T-helper 2 cell treated with Interferon-gamma antibody and Interleukin-4, amounts not matched to agents 5 μg/mL and 100 μg/mL, for 36 hours (primary cell): ENCODE data around the gene DPH1.
"Not testable (repeated sequence)": the region's sequence is repeated elsewhere in the genome, so short reads cannot be mapped to it uniquely, and the experiment has no call there.

Experiments
- DNase-seq: peaks from one replicate; pipeline ENCODE4 v3.0.0; 2021; ENCODE audit warnings: low spot score
- H3K27ac Mint-ChIP-seq: one replicate; pipeline ENCODE4 v1.8.0; 2021; ENCODE audit warnings: mild to moderate bottlenecking, mixed read lengths
- H3K27me3 Mint-ChIP-seq: one replicate; pipeline ENCODE4 v1.8.0; 2021; ENCODE audit warnings: low read depth, mixed read lengths
- H3K36me3 Mint-ChIP-seq: one replicate; pipeline ENCODE4 v1.8.0; 2021; ENCODE audit warnings: low read depth, mixed read lengths
- H3K4me1 Mint-ChIP-seq: one replicate; pipeline ENCODE4 v1.8.0; 2021; ENCODE audit warnings: low read depth, mixed read lengths
- H3K4me3 Mint-ChIP-seq: one replicate; pipeline ENCODE4 v1.8.0; 2022; ENCODE audit warnings: mild to moderate bottlenecking, moderate library complexity, mixed read lengths
- H3K9me3 Mint-ChIP-seq: one replicate; pipeline ENCODE4 v1.8.0; 2021; ENCODE audit warnings: mixed read lengths

The DPH1 gene

DNA sequence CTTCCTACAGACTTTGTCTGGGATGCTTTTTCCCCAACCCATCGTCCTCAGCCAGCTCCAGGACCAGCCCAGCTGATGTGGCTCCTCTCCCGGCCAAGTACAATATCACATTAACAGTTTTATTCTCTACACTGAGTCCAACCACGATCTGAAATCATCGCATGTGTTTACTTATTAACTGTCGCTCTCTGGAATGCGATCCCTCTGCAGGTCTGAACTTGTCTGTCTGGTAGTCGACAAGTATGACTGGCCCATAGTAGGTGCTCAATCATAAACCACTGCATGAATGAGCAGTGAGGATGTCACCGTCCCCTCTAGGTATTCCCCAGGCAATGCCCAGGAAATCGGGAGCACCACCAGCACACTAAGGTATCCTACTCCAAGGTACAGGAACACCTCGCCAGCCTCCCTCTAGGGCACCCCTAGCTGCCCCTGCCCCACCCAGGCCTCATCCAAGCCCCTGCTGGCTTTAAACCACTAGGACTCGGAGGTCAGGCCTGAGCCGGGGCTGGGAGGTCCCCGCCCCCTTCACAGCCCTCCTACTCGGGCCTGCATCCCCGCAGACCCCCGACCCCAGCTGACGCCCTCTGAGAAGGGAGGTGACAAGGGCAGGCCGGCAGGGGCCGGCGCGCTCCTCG is 32.5 kb upstream of the DPH1 start:
- Mint-ChIP-seq H3K27me3 (peaks cover 44% of the 10 kb centered on the region), H3K9me3 (no peaks in the 10 kb centered on the region), H3K4me3 (no peak overlapping the region), H3K36me3 (no peaks in the 10 kb centered on the region), H3K4me1 (no peaks in the 10 kb centered on the region), H3K27ac (no peak overlapping the region)
- DNase-seq: no peak

DNA sequence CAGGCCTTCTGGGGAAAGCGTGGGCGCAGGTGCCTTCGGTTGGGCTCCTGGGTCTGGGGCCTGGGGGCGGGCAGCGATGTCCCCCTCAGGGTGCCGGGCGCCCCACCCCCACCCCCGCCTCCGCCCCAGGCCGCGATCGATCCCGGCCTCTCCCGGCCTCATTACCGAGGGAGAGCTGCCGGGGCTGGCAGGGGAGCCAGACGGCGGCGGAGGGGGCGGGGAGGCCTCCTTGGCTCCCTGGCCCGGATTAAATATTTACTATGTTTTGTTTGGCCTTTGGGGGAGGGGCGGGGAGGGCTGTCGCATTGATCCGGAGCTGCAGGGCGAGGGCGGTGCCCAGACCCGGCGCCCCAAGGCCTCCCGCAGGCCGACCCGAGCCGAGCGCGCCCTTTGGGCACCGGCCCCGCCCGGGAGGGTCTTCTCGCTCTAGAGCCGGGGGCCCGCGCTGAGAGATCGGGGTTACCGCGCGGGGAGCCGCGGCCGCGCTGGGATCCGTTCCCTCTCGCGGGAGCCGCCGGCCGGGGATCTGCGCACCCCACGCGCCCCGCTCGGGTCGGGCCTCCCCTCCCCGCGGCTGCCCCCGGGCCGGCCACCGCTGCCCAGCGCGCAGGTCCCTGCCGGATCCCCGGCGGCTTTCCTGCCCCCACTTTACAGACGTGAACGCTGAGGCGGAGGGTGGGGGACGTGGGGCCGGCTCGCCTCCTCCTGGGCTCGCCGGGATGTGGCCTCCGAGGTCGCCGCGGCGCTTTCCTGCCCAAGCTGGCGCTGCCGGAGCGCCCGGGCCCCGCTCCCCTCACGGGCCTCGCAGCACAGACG is 31.8 kb upstream of the DPH1 start:
- no peak overlapping the region for H3K4me3 Mint-ChIP-seq
- H3K36me3 Mint-ChIP-seq: no peaks in the 10 kb centered on the region
- no peaks in the 10 kb centered on the region for H3K4me1 Mint-ChIP-seq
- peaks cover 44% of the 10 kb centered on the region for H3K27me3 Mint-ChIP-seq
- DNase-seq: no peak
- no peaks in the 10 kb centered on the region for H3K9me3 Mint-ChIP-seq
- no peak overlapping the region for H3K27ac Mint-ChIP-seq

DNA sequence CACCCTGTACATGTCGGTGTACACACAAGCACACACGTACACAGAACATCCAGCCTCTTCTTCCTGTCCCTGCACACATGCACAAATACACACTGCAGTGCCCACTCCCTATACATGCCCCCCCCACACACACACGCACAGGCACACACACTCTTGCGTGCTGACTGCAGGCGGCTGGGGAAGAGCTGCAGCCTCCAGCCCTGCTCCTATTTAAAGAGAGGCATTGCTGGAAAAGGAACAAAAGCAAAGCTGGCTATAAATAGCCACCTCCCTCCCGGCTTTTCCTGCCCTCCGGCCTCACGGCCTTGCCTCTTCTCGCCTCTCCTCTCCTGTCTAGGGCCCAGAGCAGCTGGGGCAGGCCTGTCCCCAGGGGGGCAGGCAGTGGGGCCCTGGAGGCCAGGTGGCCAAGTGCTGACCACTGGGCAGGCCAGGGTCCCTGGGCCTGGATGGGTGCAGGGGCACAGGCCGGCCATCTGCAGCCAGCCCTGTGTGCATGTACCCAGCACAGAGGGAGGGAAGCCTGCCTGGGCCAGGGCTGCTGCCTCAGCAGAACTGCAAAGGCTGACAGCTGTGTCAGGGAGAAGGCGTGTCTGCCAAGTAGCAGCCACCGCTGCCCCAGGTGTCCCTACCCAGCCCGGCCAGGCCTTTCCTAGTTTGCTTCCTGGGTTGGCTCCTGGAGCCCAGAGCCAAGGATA is 30.2 kb upstream of the DPH1 start:
- Mint-ChIP-seq H3K27ac (no peak overlapping the region), H3K27me3 (peaks cover 41% of the 10 kb centered on the region), H3K4me1 (no peaks in the 10 kb centered on the region), H3K36me3 (no peaks in the 10 kb centered on the region), H3K9me3 (no peaks in the 10 kb centered on the region), H3K4me3 (no peak overlapping the region)
- DNase-seq: no peak

DNA sequence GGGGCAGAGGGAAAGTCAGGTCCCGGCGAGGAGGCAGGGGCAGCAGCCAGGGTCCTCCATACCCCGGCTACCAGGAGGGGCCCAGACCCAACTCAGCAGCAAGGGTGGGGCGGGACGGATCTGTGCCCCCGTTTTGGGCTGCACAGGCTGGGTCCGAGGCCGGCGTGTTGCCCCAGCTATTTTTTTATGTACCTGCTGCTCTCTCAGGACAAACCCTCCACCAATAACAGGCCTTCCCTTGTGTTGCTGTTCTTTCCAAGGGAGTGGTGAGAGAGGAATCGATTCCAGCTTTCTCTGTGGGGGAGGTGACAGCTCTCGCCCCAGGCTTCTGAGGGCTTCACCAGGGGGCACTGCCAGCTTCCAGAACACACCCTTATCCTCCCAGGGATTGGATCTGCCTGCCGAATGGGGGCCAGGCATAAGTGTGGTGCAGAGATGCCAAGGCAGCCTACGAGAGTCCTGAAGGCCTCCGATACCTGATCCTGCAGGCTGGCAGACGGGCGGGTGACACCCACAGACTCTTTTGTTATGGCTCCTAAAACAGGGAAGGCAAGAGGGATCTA is 27.1 kb upstream of the DPH1 start:
- Mint-ChIP-seq H3K27ac (no peak overlapping the region), H3K27me3 (peaks cover 16% of the 10 kb centered on the region), H3K36me3 (no peaks in the 10 kb centered on the region), H3K4me3 (no peak overlapping the region), H3K9me3 (no peaks in the 10 kb centered on the region), H3K4me1 (no peaks in the 10 kb centered on the region)
- DNase-seq: no peak

DNA sequence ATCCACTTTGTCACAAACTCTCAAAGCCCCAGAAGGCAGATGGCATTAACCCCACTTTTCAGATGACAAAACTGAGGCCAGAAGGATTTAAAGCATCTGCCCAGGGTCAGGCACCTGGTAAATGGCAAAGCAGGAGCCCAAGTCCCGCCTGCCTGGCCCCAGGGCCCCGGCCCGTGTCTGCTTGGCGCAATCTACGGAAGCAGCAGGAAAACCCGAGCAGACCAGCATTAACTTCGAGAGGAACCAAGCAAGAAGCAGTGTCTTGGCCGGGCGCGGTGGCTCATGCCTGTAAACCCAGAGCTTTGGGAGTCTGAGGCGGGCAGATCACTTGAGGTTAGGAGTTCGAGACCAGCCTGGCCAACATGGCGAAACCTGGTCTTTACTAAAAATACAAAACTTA is 26.4 kb upstream of the DPH1 start:
- Mint-ChIP-seq H3K4me1 (no peaks in the 10 kb centered on the region), H3K36me3 (no peaks in the 10 kb centered on the region), H3K9me3 (no peaks in the 10 kb centered on the region), H3K27me3 (peaks cover 16% of the 10 kb centered on the region), H3K27ac (no peak overlapping the region), H3K4me3 (no peak overlapping the region)
- no peak for DNase-seq

DNA sequence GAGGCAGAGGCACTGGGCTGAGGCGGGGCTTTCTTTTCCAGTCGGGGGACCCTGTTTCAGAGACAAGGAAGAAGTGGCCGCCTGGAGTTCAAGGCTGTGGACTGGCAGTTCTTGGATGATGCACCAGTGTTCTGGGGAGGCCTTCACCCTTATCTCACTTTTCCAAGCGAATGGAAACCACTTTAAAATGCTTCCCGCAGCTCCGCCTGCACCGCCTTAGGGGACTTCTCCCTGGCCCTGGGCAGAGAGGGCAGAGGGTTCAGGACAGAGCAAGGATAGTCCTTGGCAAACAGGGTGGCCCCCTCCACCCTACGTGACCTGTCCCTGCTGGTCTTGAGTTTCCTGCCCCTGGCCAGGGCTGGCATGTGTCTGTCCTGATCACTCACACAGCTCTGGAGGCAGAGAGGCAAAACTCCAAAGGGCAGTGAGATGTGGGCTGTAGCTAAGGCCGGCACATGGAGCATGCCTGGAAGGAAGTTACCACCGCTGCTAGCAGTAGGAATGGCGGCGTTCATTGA is 25.5 kb upstream of the DPH1 start:
- Mint-ChIP-seq H3K27ac (no peak overlapping the region), H3K36me3 (no peaks in the 10 kb centered on the region), H3K4me3 (no peak overlapping the region), H3K9me3 (no peaks in the 10 kb centered on the region), H3K4me1 (no peaks in the 10 kb centered on the region), H3K27me3 (peaks cover 9% of the 10 kb centered on the region)
- no peak for DNase-seq

DNA sequence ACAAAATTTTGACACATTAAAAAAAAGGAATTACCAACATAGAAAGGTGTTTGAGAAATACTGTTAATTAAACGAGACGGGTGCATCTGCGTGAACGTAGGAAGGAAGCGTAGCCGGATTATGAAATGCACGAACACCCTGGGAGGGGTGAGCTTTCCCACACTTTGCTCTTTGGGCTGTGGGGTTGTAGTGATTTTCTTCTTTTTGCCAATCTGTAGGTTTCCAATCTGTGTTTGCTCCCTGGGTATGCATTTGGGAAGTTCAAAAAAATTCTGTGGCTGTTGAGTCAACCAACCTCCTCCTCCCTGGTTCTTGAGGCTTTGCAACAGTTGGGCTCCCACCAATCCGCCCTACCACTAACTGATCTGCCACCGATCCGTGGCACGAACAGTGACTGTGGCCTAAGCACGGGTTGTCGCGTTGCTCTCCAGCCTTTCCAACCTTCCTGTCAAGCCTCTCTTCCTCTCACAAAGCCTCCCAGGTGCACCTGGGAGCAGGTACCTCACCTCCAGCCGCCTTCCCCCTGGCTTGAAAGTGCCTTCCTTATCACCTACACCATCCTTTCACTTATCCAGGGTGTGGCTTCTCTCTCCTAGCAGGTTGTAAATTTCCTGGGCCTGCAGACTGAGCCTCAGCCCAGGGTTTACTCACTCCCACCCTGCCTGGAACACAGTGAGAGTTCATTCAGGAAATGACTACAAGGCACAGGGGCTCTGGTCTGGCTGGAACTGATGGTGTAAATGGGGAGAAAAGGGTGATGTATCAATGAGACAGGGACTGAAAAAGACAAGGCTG is 21.4 kb upstream of the DPH1 start:
- peaks cover 10% of the 10 kb centered on the region for H3K27me3 Mint-ChIP-seq
- DNase-seq: no peak
- H3K4me1 Mint-ChIP-seq: peaks cover 3% of the 10 kb centered on the region
- no peak overlapping the region for H3K4me3 Mint-ChIP-seq
- no peaks in the 10 kb centered on the region for H3K9me3 Mint-ChIP-seq
- H3K36me3 Mint-ChIP-seq: no peaks in the 10 kb centered on the region
- peak overlapping the region; percentile 37 for H3K27ac Mint-ChIP-seq

DNA sequence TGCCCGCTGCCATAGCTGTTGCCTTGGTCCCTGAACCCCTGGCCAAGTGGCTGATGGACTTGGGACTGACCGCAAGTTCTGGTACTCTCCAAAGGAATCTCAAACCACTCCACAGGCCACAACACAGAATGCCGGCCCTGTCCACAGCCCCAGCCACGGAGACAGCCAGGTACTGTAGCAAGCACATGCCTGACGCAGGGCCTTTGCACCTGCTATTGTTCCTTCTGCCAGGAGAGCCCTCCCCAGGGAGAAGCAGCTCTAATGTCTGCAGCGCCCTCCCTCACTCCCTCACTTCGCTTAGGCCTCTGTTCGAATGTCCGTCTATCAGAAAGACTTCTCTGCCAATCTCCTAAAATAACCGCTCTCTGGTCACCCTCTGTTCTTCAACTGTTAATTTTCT is 20.2 kb upstream of the DPH1 start:
- no peaks in the 10 kb centered on the region for H3K9me3 Mint-ChIP-seq
- DNase-seq: no peak
- H3K4me1 Mint-ChIP-seq: peaks cover 3% of the 10 kb centered on the region
- H3K27ac Mint-ChIP-seq: no peak overlapping the region
- H3K36me3 Mint-ChIP-seq: no peaks in the 10 kb centered on the region
- peaks cover 12% of the 10 kb centered on the region for H3K27me3 Mint-ChIP-seq
- no peak overlapping the region for H3K4me3 Mint-ChIP-seq

DNA sequence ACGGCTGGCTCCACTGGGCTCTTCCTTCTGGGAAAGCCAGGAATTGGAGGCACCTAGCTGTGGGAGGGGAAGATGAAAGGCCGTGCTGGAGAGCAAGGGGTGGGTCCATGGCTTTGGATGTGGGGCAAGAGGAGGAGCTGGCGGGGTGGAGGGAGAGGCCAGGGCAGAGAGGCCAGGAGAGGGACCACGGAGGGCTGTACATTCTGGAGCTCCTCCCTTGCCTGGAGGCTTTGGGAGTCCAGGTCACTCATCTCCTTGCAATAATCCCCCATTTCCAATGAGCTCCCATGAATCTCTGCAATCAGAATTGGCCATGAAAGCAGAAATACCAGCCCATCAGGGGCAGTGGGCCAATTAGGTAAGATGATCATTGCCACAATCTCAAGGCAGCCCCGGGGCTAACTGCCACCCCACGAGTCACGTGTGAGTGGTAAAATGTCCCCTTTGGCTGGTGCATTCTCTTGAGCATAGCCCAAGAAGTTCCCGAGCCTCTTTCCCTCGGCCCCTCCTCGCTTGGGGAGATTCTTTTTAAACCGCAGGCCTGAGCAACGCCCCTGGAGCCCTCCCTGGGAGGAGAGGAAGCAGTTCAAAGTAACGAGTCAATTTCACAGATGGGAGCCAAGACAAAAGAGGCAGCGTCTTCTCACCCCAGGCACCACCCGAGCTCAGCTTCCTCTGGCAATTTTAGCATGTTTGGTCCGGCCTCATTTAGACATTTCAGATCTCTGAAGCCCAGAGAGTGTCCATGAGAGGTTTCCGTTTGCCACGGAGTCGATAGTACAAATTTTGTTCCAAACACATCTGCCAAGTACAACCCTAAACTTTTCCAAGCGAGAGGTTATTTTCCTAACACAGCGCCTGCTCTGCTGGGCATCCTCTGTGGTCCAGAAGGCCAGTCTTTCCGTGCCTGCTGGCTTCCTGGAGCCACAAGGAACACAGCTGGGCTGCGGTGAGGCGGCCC is 18.3 kb upstream of the DPH1 start:
- no peak for DNase-seq
- Mint-ChIP-seq H3K36me3 (no peaks in the 10 kb centered on the region), H3K9me3 (no peaks in the 10 kb centered on the region), H3K27me3 (peaks cover 14% of the 10 kb centered on the region), H3K4me1 (peaks cover 3% of the 10 kb centered on the region), H3K27ac (no peak overlapping the region), H3K4me3 (no peak overlapping the region)

DNA sequence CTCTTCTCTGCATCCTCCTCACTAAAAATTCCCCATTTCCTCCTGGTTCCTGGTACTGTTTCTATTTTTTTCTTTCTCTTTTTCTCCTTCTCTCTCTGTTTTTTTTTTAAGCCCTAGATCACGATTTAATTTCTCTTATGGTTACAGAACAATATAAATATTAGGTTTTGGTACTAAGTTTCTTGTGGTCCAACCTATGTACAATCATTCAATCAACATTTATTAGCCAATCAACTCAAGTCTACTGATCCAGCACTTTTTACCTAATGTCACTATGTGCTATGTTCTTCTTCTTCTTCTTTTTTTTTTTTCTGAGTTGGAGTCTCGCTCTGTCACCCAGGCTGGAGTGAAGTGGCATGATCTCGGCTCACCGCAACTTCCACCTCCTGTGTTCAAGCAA is 17.5 kb upstream of the DPH1 start:
- Mint-ChIP-seq H3K27me3 (peaks cover 14% of the 10 kb centered on the region), H3K27ac (no peak overlapping the region), H3K36me3 (no peaks in the 10 kb centered on the region)

DNA sequence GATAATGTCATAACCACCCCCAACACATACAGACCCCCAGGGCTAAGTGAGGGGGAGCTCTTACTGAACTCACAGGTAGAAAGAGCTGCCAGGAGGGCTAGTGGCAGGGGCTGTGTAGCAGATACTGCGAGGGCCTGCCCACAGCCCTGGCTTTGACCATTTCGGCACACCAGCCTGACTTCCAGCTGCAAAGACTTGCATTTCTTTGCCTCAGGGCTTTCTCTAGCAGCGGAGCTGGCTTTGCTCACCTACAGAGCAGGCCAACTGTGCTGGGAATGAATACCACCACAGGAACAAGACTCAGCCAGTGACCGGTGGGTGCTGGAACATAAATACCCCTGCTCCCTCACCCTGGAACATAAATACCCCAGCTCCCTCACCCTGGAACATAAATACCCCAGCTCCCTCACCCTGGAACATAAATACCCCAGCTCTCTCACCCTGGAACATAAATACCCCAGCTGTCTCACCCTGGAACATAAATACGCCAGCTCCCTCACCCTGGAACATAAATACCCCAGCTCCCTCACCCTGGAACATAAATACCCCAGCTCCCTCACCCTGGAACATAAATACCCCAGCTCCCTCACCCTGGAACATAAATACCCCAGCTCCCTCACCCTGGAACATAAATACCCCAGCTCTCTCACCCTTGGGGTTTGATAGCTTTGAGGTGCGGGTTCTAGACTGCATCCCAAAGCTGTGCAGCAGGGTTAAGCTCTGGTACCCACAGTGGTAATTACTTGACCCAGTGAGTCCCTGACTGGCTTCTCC is 16.5 kb upstream of the DPH1 start:
- not testable (repeated sequence) for H3K27ac Mint-ChIP-seq, DNase-seq, H3K4me1 Mint-ChIP-seq, H3K9me3 Mint-ChIP-seq, H3K4me3 Mint-ChIP-seq, H3K36me3 Mint-ChIP-seq
- peaks cover 20% of the 10 kb centered on the region for H3K27me3 Mint-ChIP-seq

More for the DNA sequence above, 17.5 kb upstream of the DPH1 start:
- H3K9me3 Mint-ChIP-seq: no peaks in the 10 kb centered on the region
- DNase-seq: no peak
- H3K4me1 Mint-ChIP-seq: peaks cover 3% of the 10 kb centered on the region
- H3K4me3 Mint-ChIP-seq: no peak overlapping the region

DNA sequence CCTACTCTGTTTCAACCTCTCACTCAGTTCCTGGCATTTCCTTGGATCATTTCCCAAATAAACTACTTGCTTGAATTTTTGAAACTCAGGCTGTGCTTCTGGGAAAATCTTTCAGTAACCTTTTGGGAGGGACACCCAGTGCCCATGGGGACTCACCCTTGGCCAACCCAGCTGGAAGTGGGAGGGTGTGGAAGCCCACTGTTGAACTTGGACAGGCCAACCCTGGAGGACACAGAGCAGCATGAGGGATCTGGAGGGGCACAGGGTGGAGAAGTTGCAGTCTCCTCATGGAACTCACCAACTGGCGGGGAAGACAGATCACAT is 16.0 kb upstream of the DPH1 start:
- Mint-ChIP-seq H3K27me3 (peaks cover 22% of the 10 kb centered on the region), H3K27ac (no peak overlapping the region), H3K4me1 (peaks cover 3% of the 10 kb centered on the region), H3K36me3 (no peaks in the 10 kb centered on the region), H3K9me3 (no peaks in the 10 kb centered on the region), H3K4me3 (no peak overlapping the region)
- DNase-seq: no peak
